Caco-2 (cell line): Measurements from ENCODE around the gene LAMTOR5. TPM values are rescaled to one million over a fixed set of nuclear protein-coding genes. Genes with fewer than 3 reads are reported as not detected.
A peak's percentile ranks its signal among the peaks of the same experiment; 100 is the strongest.

ENCODE experiments used
- BruUV-seq: library from RNA; stranded (reverse); fragments of 400-500 nt; replicated peaks from 2 replicates; lab custom pipeline; 2021; lab: Mats Ljungman, UMichigan
- CTCF ChIA-PET: fragments of 300-600 bp; sonication (Branson Sonifier 250); formaldehyde crosslinking; loops from one replicate; lab custom pipeline; 2022; ENCODE audit warnings: antibody characterized with exemption; lab: Charles Lee
- POLR2A ChIA-PET: fragments of 300-600 bp; sonication (Branson Sonifier 250); formaldehyde crosslinking; loops from one replicate; lab custom pipeline; 2022; ENCODE audit warnings: antibody characterized with exemption; lab: Charles Lee
- DNase-seq, 2 experiments: peaks; one replicate each; pipeline versions ENCODE4 v3.0.0 to v3.0.0-alpha.2; 2020 to 2022
- H3K27me3 ChIP-seq: replicated peaks from 2 replicates; pipeline ENCODE4 v1.6.0; 2011; ENCODE audit warnings: low read length; ENCODE audit not compliant: control insufficient read depth, insufficient read depth
- H3K36me3 ChIP-seq: 2 replicates; pipeline ENCODE4 v1.5.1; 2011; ENCODE audit warnings: low read length; ENCODE audit not compliant: control insufficient read depth, insufficient read depth
- H3K4me1 ChIP-seq: fragments of 250-450 bp; sonication (Bioruptor Pico); 2 replicates; pipeline ENCODE4 v1.5.1; 2020; ENCODE audit warnings: mild to moderate bottlenecking
- H3K4me3 ChIP-seq: 2 replicates; pipeline ENCODE4 v1.5.1; 2011; ENCODE audit warnings: low read depth, mild to moderate bottlenecking, control low read depth, low read length
- H3K9me3 ChIP-seq: fragments of 250-450 bp; sonication (Bioruptor Pico); 2 replicates; pipeline ENCODE4 v1.5.1; 2020; ENCODE audit warnings: mild to moderate bottlenecking, moderate library complexity
- H3K27ac Mint-ChIP-seq: one replicate; pipeline ENCODE4 v1.8.0; 2022; ENCODE audit warnings: mixed read lengths; ENCODE audit not compliant: unreplicated experiment
- H3K27me3 Mint-ChIP-seq: one replicate; pipeline ENCODE4 v1.8.0; 2022; ENCODE audit warnings: mixed read lengths; ENCODE audit not compliant: insufficient read depth, unreplicated experiment
- H3K36me3 Mint-ChIP-seq: one replicate; pipeline ENCODE4 v1.8.0; 2022; ENCODE audit warnings: mild to moderate bottlenecking, mixed read lengths; ENCODE audit not compliant: insufficient read depth, unreplicated experiment
- H3K4me1 Mint-ChIP-seq: one replicate; pipeline ENCODE4 v1.8.0; 2022; ENCODE audit warnings: low read depth, mixed read lengths; ENCODE audit not compliant: unreplicated experiment
- H3K4me3 Mint-ChIP-seq: one replicate; pipeline ENCODE4 v1.8.0; 2022; ENCODE audit warnings: mild to moderate bottlenecking, moderate library complexity, mixed read lengths; ENCODE audit not compliant: unreplicated experiment
- H3K9me3 Mint-ChIP-seq: one replicate; pipeline ENCODE4 v1.8.0; 2022; ENCODE audit warnings: mixed read lengths; ENCODE audit not compliant: unreplicated experiment
- CTCF ChIP-seq, 2 experiments: fragments of 200-600 bp in 1 of 2; IDR thresholded peaks; 1 replicate in 1 of 2; 2 replicates in 1 of 2; pipeline versions ENCODE4 v1.5.1 to v1.8.0; 2011 to 2022; ENCODE audit warnings: antibody characterized with exemption in 1 of 2, control low read depth in 1 of 2, inconsistent platforms in 1 of 2, low read depth in 1 of 2, low read length in 1 of 2, mild to moderate bottlenecking in 1 of 2, moderate library complexity in 1 of 2; ENCODE audit not compliant: insufficient read depth in 1 of 2, severe bottlenecking in 1 of 2, unreplicated experiment in 1 of 2
- intact Hi-C: fragments of 100-400 bp; cut with micrococcal nuclease; formaldehyde crosslinking; loops from one replicate; pipeline ENCODE4 v1.10.0; 2022; ENCODE audit not compliant: unreplicated experiment
- total RNA-seq: library from RNA; stranded (reverse); gene quantifications from 2 replicates; pipeline ENCODE4 v1.2.3, GENCODE V29; 2022

Gene LAMTOR5
- total RNA-seq, 1 experiment from 2014 or later: 106 TPM

GRCh38 chr1:110412576-110412975, 5.1 kb upstream of the LAMTOR5 start:
- H3K36me3 Mint-ChIP-seq: peaks cover 6% of the 10 kb centered on the region
- CTCF ChIA-PET: interaction anchor here (0.6 to 5.9 kb wide), 16 partner anchors 10 to 205 kb away, joined by 3 to 51 read pairs (median 5); partner anchors contain the start of gene RBM15
- H3K27ac Mint-ChIP-seq: no peak overlapping the region

GRCh38 chr1:110411173-110411735, 3.8 kb upstream of the LAMTOR5 start:
- no TSS peak for BruUV-seq
- no peaks in the 10 kb centered on the region for H3K9me3 ChIP-seq
- ChIA-PET POLR2A (no interaction called here), CTCF (interaction anchor here (1.0 to 5.9 kb wide), 5 partner anchors 19 to 214 kb away, joined by 5 to 51 read pairs (median 34); no protein-coding TSS in a partner anchor)
- Mint-ChIP-seq H3K4me3 (no peak overlapping the region), H3K27ac (no peak overlapping the region), H3K9me3 (no peaks in the 10 kb centered on the region), H3K27me3 (no peaks in the 10 kb centered on the region), H3K36me3 (peaks cover 11% of the 10 kb centered on the region), H3K4me1 (peaks cover 7% of the 10 kb centered on the region)
- TF ChIP-seq CTCF (IDR thresholded peaks at IDR 0.05; ENCODE audit: insufficient read depth in 1 of 2, low read depth in 1 of 2, low read length in 1 of 2, severe bottlenecking in 1 of 2, unreplicated experiment in 1 of 2): no peak
- no peaks in the 10 kb centered on the region for H3K36me3 ChIP-seq
- intact Hi-C loops: no loop called here
- peaks cover 7% of the 10 kb centered on the region; the same call in 1 of the 2 replicates for H3K4me1 ChIP-seq
- no peak for DNase-seq
- no peak overlapping the region for H3K4me3 ChIP-seq
- no peaks in the 10 kb centered on the region for H3K27me3 ChIP-seq

More at GRCh38 chr1:110412576-110412975, 5.1 kb upstream of the LAMTOR5 start:
- H3K4me3 ChIP-seq: no peak overlapping the region
- Mint-ChIP-seq H3K27me3 (no peaks in the 10 kb centered on the region), H3K9me3 (no peaks in the 10 kb centered on the region), H3K4me3 (no peak overlapping the region), H3K4me1 (peaks cover 7% of the 10 kb centered on the region)
- POLR2A ChIA-PET: no interaction called here
- H3K36me3 ChIP-seq: no peaks in the 10 kb centered on the region
- no TSS peak for BruUV-seq
- no peaks in the 10 kb centered on the region for H3K9me3 ChIP-seq
- intact Hi-C loops: loop anchor here (1.0 kb wide), 3 partner anchors 21 to 84 kb away; no protein-coding TSS in a partner anchor
- no peaks in the 10 kb centered on the region for H3K27me3 ChIP-seq
- TF ChIP-seq CTCF (IDR thresholded peaks at IDR 0.05; ENCODE audit: insufficient read depth in 1 of 2, low read depth in 1 of 2, low read length in 1 of 2, severe bottlenecking in 1 of 2, unreplicated experiment in 1 of 2): peak; percentile 65 to 75
- peak; percentile 65 to 74 for DNase-seq
- peaks cover 7% of the 10 kb centered on the region; the same call in 1 of the 2 replicates for H3K4me1 ChIP-seq

- H3K27me3 ChIP-seq: no peaks in the 10 kb centered on the region
- H3K4me1 Mint-ChIP-seq: peaks cover 7% of the 10 kb centered on the region
- H3K27ac Mint-ChIP-seq: no peak overlapping the region
- POLR2A ChIA-PET: no interaction called here
- CTCF ChIA-PET: interaction anchor here (0.6 to 5.9 kb wide), 3 partner anchors 17 to 87 kb away, joined by 3 to 51 read pairs (median 3); no protein-coding TSS in a partner anchor
- peaks cover 7% of the 10 kb centered on the region for H3K4me1 ChIP-seq
- no peaks in the 10 kb centered on the region for H3K9me3 ChIP-seq
- H3K36me3 ChIP-seq: no peaks in the 10 kb centered on the region
- H3K4me3 Mint-ChIP-seq: no peak overlapping the region
- no peak overlapping the region for H3K4me3 ChIP-seq
- intact Hi-C loops: no loop called here
- no TSS peak for BruUV-seq
- H3K9me3 Mint-ChIP-seq: no peaks in the 10 kb centered on the region
- no peaks in the 10 kb centered on the region for H3K27me3 Mint-ChIP-seq
- TF ChIP-seq CTCF (IDR thresholded peaks at IDR 0.05; ENCODE audit: insufficient read depth in 1 of 2, low read depth in 1 of 2, low read length in 1 of 2, severe bottlenecking in 1 of 2, unreplicated experiment in 1 of 2): no peak
- H3K36me3 Mint-ChIP-seq: peaks cover 18% of the 10 kb centered on the region
- DNase-seq: no peak
Measured at GRCh38 chr1:110409316-110409715, 1.8 kb upstream of the LAMTOR5 start.
